Fibroblast of skin of scalp (primary cell): Measurements from ENCODE around the gene FIG4.
"Not testable (repeated sequence)": the region's sequence is repeated elsewhere in the genome, so short reads cannot be mapped to it uniquely, and the experiment has no call there.

Source experiments
- DNase-seq: peaks from one replicate; pipeline ENCODE4 v3.0.0-alpha.2; 2013

Gene FIG4

DNA sequence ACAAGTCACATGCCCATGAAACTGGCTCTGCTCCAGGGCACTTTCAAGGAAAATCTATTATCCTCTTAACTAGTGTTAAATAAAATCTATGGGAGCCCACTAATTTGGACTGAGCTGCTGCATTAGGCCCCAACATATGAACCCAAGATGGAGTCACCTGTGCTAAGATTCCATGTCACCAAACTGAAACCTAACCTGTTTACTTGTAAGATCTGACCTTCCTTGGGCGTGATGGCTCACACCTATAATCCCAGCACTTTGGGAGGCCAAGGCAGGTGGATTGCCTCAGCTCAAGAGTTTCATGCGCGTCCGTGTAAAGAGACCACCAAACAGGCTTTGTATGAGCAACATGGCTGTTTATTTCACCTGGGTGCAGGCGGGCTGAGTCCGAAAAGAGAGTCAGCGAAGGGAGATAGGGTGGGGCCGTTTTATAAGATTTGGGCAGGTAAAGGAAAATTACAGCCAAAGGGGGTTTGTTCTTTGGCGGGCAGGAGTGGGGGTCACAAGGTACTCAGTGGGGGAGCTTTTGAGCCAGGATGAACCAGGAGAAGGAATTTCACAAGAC lies 164.5 kb downstream of the FIG4 start:
- DNase-seq: not testable (repeated sequence)

DNA sequence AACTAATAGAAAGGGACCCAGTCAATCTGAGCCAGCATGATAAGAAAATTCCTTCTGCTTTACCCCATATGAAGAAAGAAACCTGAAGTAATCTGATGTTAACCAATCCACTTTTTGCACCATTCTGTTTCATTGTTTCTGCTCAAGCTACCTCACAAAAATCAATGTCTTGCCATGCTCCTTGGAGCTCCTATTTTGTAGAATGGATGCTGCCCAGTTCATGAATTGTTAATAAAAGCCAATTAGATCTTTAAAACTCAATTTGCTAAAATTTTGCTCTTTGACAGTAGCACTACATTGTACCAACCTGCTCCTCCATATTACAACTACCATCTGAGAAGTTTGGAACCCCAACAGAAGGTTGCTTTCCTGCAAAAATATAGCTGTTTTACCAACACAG lies 170.8 kb downstream of the FIG4 start:
- DNase-seq: no peak

DNA sequence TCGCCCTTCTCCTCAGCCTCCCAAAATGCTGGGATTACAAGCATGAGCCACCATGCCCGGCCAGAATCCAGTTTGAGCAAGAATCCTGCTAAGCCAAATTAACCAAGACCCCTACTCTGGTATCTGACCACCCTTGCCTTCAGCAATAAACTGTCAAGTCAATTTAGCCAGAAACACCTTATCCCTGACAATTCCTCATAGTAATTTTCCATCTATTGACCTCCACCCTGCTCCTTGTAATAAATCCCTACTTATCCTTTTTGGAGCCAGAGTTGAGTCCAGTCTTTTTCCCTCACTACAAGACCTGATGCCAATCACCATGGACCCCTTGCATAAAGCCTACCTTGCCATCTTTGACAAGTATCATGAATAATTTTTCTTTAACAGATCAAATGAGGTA lies 173.0 kb downstream of the FIG4 start:
- DNase-seq: no peak

DNA sequence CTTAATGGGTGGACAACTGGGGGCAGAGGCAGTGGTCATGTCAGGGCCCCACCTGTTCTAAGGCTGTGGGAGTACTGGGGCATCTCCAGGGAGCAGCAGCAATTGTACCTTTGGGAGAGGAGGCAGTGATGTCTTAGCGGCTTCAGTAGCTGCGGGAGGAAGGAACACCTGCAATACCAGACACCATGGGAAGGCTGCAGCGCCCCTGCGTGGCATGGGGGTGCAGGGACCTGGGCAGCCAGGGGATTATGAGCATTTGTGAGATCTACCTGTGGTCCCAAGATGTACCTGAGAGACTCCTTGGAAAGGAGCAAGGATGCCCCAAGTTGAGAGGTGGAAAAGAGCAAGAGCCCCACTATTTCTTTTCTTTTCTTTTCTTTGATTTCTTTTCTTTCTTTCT lies 174.9 kb downstream of the FIG4 start:
- no peak for DNase-seq

DNA sequence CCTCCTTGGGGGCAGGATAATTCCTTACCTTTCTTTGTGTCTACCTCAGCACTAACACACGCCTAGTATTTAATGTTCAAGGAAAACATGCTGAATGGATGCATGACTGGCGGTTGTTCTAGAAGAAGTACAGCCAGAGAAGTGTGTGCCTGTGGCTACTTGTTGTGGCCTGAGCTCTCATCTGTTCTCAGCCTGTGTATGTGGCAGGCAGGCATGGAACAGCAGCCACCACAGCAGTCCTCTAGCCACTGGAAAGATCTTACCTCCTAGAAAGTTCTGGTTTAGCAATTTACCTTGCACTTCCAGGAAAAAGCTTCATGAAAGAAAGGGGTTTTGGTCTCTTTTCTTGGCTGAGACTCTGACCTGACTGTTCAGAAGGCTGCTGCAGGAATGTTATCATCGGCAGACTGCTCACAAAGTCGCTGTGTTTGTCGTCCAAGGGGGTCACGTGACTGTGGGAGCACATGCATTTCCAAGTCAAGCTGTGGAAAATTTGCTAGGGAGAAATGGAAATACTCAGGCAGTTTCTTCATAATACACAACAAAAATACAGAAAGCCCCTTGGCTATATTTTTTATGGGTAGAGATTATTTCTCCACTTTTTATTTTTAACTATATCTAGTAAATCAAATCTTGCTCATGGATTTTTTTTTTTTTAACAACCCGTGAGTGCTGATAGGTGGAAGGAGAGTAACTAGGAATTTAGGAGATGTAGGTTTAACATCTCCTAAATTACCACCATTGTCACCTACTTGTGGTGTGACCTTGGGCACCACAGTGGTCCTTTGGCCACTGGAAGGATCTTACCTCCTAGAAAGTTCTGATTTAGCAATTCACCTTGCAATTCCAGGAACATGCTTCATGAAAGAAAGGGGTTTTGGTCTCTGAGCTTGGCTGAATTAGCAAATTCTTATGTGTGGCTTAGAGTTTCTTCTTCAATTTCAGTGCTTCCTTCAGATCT lies 176.2 kb downstream of the FIG4 start:
- DNase-seq: no peak

DNA sequence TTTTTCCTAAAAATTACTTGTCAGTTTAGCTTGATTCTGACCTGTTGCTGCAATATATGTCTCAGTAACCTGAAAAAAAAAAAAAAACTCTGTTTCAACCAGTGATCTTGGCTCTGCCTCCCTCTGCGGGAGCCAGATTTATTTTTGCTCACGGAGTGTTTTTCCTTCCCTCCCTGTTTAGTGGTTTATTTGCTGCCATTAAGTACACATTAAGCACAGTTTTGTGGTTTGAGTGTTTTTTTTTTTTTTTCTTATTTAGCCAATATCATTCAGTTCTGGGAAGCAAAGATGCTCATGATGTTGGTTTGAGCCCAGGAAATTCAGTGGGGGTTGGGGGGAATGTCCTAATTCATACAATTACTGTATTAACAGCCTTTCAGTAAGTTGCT lies 176.9 kb downstream of the FIG4 start:
- peak; percentile 12 for DNase-seq

DNA sequence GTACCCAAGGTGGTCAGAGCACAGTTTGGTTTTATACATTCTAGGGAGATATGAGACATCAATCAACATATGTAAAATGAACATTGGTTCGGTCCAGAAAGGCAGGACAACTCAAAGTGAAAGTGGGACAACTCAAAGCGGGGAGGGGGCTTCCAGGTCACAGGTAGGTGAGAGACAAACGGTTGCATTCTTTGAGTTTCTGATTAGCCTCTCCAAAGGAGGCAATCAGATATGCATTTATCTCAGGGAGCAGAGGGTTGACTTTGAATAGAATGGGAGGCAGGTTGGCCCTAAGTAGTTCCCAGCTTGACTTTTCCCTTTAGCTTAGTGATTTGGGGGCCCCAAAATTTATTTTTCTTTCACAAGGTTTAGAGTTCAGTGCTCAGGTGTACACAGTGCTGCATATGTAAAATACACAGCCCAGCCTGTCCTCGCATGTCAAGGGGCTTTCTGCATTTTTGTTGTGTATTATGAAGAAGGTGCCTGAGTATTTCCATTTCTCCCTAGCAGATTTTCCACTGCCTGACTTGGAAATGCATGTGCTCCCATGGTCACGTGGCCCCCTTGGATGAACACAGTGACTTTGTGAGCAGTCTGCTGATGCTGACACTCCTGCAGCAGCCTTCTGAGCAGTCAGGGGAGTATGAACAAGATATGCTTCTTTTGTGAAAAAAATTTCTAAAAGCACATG lies 178.4 kb downstream of the FIG4 start:
- not testable (repeated sequence) for DNase-seq

DNA sequence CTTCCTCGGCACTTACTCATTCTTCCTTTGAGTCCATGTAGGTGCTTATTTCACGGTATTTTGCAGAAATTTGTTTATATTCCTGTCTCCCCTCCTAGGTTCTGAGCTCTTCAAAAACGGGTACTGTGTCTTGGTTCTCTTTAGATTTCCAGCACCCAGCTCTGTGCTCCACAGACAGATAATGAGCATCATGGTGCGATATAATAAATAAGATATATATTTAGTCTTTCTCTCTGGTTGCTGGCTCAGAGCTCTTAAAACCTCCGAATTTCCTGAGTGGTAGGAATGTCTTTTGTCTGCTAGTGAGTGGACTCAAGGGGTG lies 179.0 kb downstream of the FIG4 start:
- DNase-seq: no peak

DNA sequence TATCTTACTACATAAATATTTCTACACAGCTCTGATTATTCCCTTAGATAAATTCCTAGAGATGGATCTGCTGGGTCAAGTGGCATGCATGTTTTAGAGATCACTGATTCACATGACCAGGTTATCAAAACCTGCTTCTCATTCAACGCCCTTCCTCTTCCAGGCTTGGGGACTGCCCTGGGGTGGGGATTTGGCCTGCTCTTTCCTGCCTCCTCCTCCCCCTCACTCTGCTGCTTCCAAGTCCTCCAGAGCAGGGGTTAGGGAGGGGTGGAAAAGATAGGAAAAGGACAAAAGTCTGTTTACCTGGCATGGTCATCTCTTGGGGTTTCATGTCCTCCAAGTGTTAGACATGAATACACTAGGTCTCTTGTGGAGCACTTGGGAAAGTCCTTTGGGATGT lies 181.5 kb downstream of the FIG4 start:
- no peak for DNase-seq

DNA sequence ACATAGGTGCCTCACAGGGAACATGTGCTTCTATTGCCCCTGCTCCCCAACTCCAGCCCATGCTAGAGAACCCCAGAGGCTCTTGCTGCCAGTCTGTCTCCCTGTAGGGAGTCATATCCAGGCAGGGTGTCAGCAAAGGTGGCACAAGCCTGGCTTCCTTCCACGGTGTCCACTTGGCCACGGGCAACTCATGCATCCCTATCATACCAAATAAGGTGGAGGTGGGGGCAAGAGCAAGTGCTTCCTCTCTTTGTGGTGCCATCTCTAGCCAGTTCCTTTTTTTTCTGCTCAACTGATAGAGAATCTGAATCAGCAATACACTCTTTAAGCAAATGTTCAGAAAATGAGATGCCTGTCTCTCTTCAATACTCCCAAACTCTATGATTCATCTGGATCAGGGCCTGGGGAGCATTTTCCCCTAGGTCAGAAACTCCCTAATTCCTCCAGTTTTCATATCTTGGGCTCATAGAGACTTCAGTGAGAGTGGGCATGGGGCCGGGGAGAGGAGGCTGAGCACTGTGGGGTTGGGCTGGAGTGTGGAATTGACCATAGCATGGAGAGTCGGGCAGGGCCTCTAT lies 182.0 kb downstream of the FIG4 start:
- no peak for DNase-seq

DNA sequence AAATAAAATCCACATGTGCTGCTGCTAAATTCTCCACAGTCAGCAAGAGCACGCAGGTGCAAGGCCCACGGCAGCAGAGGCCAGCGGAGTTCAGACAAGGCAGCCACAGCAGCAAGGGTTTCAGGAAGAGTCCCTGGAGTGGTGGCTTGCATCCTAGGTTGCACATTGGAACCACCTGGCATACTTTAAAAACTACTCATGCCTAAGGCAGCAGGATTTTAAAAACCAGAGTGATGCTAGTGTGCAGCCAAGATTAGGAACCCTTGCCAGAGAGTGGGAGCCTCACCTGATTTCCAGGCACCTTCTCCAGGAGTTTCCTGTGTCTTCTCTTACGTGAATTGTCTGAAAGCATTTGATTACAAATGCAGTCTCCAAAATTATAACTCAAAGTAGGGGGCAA lies 183.0 kb downstream of the FIG4 start:
- no peak for DNase-seq

DNA sequence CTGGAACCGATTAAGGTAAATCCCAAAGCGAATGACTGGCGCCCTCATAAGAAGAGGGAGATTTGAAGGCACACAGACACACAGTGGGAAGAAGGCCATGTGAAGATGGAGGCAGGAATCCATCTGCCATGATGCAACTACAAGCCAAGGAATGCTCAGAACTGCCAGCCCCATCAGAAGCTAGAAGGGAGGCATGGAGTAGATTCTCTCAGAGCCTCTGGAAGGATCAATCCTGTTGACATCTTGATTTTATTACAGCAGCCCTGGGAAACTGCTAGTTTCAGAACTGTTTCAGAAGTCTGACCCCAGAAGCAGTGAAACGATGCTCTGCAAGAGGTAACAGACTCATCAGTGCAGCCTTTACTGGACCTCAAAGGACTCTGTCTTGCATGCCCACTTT lies 183.5 kb downstream of the FIG4 start:
- DNase-seq: no peak
